Keratinocyte (primary cell): ENCODE data around the gene ALOX5.
"Not testable (repeated sequence)": the region's sequence is repeated elsewhere in the genome, so short reads cannot be mapped to it uniquely, and the experiment has no call there.

Experiments used
- CTCF ChIP-seq, 3 experiments: IDR thresholded peaks in 1 of 3; conservative IDR thresholded peaks in 1 of 3; optimal IDR thresholded peaks in 1 of 3; 2 replicates in 2 of 3; 3 replicates in 1 of 3; pipeline versions ENCODE3 to v1.5.1; 2011; ENCODE audit warnings: low read length in 3 of 3, mild to moderate bottlenecking in 3 of 3, moderate library complexity in 2 of 3, control low read depth in 1 of 3, inconsistent platforms in 1 of 3; ENCODE audit not compliant: insufficient read depth in 2 of 3; ENCODE audit errors: extremely low read depth in 1 of 3
- EZH2 ChIP-seq: IDR thresholded peaks from one replicate; pipeline ENCODE4 v1.6.1; 2012; ENCODE audit warnings: inconsistent platforms, mild to moderate bottlenecking, low read length, moderate library complexity

- TF ChIP-seq CTCF (optimal IDR thresholded peaks at IDR 0.05 in 1 of 3, IDR thresholded peaks at IDR 0.05 in 1 of 3, conservative IDR thresholded peaks at IDR 0.05 in 1 of 3; ENCODE audit: extremely low read depth in 1 of 3, insufficient read depth in 2 of 3, low read length in 3 of 3); EZH2: not testable (repeated sequence)
These were observed 107.1 kb downstream of the ALOX5 start for GRCh38 chr10:45481100-45481499.
